ENCODE data around the gene MALRD1. TPM values are rescaled to one million over a fixed set of nuclear protein-coding genes. Genes with fewer than 3 reads are reported as not detected.
A peak's percentile ranks its signal among the peaks of the same experiment; 100 is the strongest.
"Not testable (repeated sequence)": the region's sequence is repeated elsewhere in the genome, so short reads cannot be mapped to it uniquely, and the experiment has no call there.

The MALRD1 gene
- total RNA-seq, 1 donor from 2014 or later, result 0.11 TPM

DNA sequence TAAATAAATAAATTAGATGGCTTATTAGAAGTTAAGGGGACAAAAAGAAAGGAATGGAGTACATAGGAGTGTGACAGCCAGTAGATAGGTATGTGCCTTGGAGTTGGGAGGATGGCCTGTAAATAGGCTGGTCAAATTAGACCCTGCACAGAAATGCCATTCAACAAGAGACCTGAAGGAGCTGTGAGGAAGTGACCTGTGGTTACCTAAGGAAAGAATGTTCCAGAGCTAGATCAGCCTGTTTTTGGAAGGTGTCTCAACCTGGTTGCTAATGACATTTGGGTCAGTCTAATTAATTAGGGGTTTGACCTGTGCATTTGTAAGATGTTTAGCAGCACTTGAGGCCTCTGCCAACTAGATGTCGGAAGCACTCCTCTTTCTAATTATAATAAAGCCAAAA, 452.4 kb downstream of the MALRD1 start:
- Histone ChIP-seq H3F3A (ENCODE audit: low read depth) (no peaks in the 10 kb centered on the region), H3K27ac (no peak overlapping the region), H3K4me1 (no peaks in the 10 kb centered on the region), H3K9ac (no peak overlapping the region), H3K79me2 (ENCODE audit: low read depth) (no peaks in the 10 kb centered on the region), H3K4me3 (no peak overlapping the region), H2AFZ (replicated peaks) (no peak overlapping the region), H4K20me1 (ENCODE audit: low read depth) (no peaks in the 10 kb centered on the region), H3K4me2 (no peak overlapping the region), H3K36me3 (no peaks in the 10 kb centered on the region), H3K27me3 (no peaks in the 10 kb centered on the region), H3K9me3 (ENCODE audit: low read depth) (no peaks in the 10 kb centered on the region)
- Mint-ChIP-seq H3K4me1 (no peaks in the 10 kb centered on the region), H3K9me3 (no peaks in the 10 kb centered on the region), H3K36me3 (no peaks in the 10 kb centered on the region), H3K27ac (no peak overlapping the region), H3K27me3 (ENCODE audit: insufficient read depth, low read depth) (no peaks in the 10 kb centered on the region), H3K4me3 (no peak overlapping the region)
- DNase-seq (ENCODE audit: low spot score), result no peak
- no peak for TF ChIP-seq EZH2phosphoT487 (IDR thresholded peaks at IDR 0.05)
- TF ChIP-seq, protein P1, sequence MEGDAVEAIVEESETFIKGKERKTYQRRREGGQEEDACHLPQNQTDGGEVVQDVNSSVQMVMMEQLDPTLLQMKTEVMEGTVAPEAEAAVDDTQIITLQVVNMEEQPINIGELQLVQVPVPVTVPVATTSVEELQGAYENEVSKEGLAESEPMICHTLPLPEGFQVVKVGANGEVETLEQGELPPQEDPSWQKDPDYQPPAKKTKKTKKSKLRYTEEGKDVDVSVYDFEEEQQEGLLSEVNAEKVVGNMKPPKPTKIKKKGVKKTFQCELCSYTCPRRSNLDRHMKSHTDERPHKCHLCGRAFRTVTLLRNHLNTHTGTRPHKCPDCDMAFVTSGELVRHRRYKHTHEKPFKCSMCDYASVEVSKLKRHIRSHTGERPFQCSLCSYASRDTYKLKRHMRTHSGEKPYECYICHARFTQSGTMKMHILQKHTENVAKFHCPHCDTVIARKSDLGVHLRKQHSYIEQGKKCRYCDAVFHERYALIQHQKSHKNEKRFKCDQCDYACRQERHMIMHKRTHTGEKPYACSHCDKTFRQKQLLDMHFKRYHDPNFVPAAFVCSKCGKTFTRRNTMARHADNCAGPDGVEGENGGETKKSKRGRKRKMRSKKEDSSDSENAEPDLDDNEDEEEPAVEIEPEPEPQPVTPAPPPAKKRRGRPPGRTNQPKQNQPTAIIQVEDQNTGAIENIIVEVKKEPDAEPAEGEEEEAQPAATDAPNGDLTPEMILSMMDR (IDR thresholded peaks at IDR 0.05), result no peak
- no peak for TF ChIP-seq EZH2 (IDR thresholded peaks at IDR 0.05)

DNA sequence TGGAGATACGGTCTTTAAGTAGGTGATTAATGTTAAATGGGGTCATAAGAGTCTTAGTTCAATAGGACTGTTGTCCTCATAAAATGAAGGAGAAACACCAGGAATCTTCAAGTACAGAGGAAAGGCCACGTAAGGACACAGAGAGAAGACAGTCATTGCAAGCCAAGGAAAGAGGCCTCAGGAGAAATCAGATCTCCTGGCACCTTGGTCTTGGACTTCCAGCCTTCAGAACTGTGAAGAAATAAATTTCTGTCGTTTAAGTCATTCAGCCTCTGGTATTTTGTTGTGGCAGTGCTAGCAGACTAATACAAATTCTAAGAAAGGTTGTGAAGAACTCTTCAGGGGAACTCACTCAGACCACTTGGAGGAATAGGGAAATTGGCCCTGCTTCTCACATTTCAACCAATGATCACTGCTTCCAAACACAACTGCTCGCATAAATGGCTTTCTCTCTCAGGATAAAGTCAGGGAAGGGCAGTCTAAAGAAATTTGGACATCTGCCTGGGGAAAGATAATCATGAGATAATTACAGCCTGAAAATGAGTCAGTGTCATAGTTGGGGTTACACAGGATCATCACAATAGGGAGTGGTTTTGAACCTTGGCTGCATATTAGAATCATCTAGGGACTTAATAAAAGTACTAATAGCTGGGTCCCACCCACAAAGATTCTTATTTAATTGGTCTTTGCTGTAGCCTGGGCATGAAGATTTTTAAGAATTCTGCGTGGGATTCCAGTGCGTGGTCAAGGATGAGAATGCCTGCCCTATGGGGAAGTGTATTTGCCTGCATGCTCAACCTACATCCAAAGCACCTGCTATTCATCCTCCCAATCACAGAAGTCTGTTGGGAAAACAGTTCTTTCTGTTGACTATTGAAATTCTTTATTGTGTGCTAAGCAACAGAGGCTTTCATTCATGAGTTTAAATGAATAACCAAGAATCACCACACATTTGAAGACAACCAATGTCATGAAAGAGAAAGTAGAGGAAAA, 457.0 kb downstream of the MALRD1 start:
- no peaks in the 10 kb centered on the region for H3K79me2 ChIP-seq (ENCODE audit: low read depth)
- no peak overlapping the region for H3K4me2 ChIP-seq
- no peaks in the 10 kb centered on the region for H3K9me3 ChIP-seq (ENCODE audit: low read depth)
- no peaks in the 10 kb centered on the region for H3F3A ChIP-seq (ENCODE audit: low read depth)
- H4K20me1 ChIP-seq (ENCODE audit: low read depth), result no peaks in the 10 kb centered on the region
- Mint-ChIP-seq H3K9me3 (no peaks in the 10 kb centered on the region), H3K27ac (no peak overlapping the region), H3K36me3 (no peaks in the 10 kb centered on the region), H3K27me3 (ENCODE audit: insufficient read depth, low read depth) (no peaks in the 10 kb centered on the region), H3K4me1 (no peaks in the 10 kb centered on the region), H3K4me3 (no peak overlapping the region)
- TF ChIP-seq EZH2phosphoT487 (IDR thresholded peaks at IDR 0.05) (no peak), EZH2 (IDR thresholded peaks at IDR 0.05) (no peak)
- TF ChIP-seq, protein P1 (IDR thresholded peaks at IDR 0.05), result no peak
- H3K36me3 ChIP-seq, result no peaks in the 10 kb centered on the region
- H3K27me3 ChIP-seq, result no peaks in the 10 kb centered on the region
- H2AFZ ChIP-seq (replicated peaks), result no peak overlapping the region
- no peaks in the 10 kb centered on the region for H3K4me1 ChIP-seq
- no peak overlapping the region for H3K27ac ChIP-seq
- no peak overlapping the region for H3K9ac ChIP-seq
- H3K4me3 ChIP-seq, result no peak overlapping the region
- no peak for DNase-seq (ENCODE audit: low spot score)

DNA sequence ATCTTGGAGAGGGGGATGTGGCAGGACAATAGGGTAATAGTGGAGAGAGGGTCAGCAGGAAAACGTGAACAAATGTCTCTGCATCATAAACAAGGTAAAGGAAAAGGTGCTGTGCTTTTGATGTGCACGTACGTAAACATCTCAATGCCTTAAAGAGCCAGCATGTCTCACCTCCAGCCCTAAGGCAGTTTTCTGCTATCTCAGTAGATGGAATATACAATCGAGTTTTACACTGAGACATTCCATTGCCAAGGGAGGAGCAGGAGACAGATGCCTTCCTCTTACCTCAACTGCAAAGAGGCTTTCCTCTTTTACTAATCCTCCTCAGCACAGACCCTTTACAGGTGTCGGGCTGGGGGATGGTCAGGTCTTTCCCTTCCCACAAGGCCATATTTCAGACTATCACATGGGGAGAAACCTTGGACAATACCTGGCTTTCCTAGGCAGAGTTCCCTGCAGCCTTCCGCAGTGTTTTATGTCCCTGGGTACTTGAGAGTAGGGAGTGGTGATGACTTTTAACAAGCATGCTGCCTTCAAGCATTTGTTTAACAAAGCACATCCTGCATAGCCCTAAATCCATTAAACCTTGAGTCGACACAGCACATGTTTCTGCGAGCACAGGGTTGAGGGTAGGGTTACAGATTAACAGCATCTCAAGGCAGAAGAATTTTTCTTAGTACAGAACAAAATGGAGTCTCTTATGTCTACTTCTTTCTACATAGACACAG, 461.6 kb downstream of the MALRD1 start:
- not testable (repeated sequence) for H3K4me1 Mint-ChIP-seq; H3K36me3 Mint-ChIP-seq; H3K36me3 ChIP-seq; H3F3A ChIP-seq (ENCODE audit: low read depth); H3K27me3 ChIP-seq; H3K27me3 Mint-ChIP-seq (ENCODE audit: insufficient read depth, low read depth); H3K4me3 Mint-ChIP-seq; H3K27ac Mint-ChIP-seq; DNase-seq (ENCODE audit: low spot score); H3K4me2 ChIP-seq; H3K9ac ChIP-seq; H3K4me1 ChIP-seq; H3K27ac ChIP-seq; H3K9me3 Mint-ChIP-seq; H4K20me1 ChIP-seq (ENCODE audit: low read depth); H3K9me3 ChIP-seq (ENCODE audit: low read depth); H3K79me2 ChIP-seq (ENCODE audit: low read depth); H3K4me3 ChIP-seq
- peak overlapping the region; percentile 50 for H2AFZ ChIP-seq (replicated peaks)

Measured in neural progenitor cell (in vitro differentiated cells).